ENCODE measurements around the gene KLHL11. TPM values are rescaled to one million over a fixed set of nuclear protein-coding genes. Genes with fewer than 3 reads are reported as not detected.
"Not testable (repeated sequence)": the region's sequence is repeated elsewhere in the genome, so short reads cannot be mapped to it uniquely, and the experiment has no call there.

The KLHL11 gene
- total and polyA plus RNA-seq, 5 donors: 1.9 to 6.7 (median 5.3) TPM

DNA sequence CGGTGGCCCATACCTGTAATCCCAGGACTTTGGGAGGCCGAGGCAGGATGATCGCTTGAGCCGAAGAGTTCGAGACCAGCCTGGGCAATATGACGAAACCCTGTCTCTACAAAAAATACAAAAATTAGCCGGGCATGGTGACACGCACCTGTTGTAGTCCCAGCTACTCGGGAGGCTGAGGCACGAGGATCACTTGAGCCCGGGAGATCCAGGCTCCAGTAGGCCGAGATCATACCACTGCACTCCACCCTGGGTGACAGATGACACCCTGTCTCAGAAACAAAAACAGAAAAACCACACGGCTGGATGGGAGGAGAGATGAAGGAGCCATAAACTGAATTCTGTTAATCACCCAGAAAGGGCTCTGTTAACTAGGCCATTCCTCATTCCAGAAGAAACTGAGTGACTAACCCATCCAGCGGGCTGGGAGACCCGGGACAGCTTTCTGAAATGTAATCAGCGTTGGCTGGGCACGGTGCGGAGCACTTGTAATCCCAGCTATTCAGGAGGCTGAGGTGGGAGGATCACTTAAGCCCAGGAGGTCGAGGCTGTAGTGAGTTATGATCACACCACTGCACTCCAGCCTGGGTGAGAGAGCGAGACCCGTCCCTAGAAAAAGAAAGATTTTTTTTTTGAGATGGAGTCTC, 28.6 kb downstream of the KLHL11 start:
- 56% methylated on average over 21 of the region's 21 CpGs for WGBS
- no peaks in the 10 kb centered on the region for H3K27me3 ChIP-seq (ENCODE audit: control insufficient read depth, insufficient read depth)
- no peak for ATAC-seq
- intact Hi-C loops (cut with DNase I): no loop called here
- H3K4me3 ChIP-seq (ENCODE audit: low read length): peak overlapping the region; percentile 87
- no peaks in the 10 kb centered on the region for H3K4me1 ChIP-seq (ENCODE audit: control insufficient read depth, insufficient read depth, low read length)
- no peak for DNase-seq
- no peaks in the 10 kb centered on the region for H3K9me3 ChIP-seq (ENCODE audit: control insufficient read depth, low read length)
- no peak overlapping the region for H3K27ac ChIP-seq (ENCODE audit: low read length)

DNA sequence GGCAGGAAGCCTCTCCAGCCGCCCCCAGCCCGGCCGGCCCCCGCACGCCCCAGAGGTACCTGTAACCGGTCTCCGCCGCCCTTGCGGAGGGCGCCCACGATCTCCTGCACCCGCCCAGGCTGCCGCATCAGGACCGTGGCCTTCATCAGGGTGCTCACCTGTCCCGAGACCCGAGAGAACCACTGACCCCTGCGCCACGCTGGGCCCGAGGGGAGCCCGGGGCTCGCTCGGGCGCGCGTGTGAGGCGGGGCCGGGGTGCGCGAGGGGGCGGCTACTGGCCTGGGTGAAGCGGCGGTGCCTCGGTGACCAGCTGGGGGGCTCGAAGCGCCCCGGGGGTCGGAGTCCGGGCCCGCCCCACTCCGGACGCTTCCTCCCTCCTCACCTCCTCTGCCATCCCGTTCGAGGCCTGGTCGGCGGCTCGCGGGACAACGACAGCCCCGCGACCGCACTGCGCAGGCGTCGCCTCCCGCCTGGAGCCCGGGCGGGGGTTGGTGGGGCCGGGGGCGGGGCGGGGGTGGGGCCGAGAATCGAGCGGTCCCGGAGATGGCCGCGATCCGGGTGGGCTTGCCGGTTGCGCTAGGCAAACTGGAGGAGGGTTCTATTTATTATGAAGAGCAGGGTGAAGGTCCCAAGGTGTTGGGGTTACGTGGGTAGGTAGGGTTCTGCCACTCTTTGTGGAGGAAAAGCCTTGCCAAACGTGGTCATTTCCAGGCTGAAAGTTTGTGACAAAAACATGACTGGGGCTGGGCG, 29.2 kb downstream of the KLHL11 start, which contains the start of gene NT5C3B:
NT5C3B (minus strand) TSS at position 433 of the 750 bp plus-strand sequence; CDS start at position 394, 39 bp downstream.
- intact Hi-C loops (cut with DNase I): no loop called here
- H3K27me3 ChIP-seq (ENCODE audit: control insufficient read depth, insufficient read depth): no peaks in the 10 kb centered on the region
- WGBS: under 1% methylated on average over 72 of the region's 72 CpGs
- ATAC-seq (peak; percentile 94 to 96), DNase-seq (peak; percentile 70 to 89 (median 89))
- no peaks in the 10 kb centered on the region for H3K4me1 ChIP-seq (ENCODE audit: control insufficient read depth, insufficient read depth, low read length)
- no peaks in the 10 kb centered on the region for H3K9me3 ChIP-seq (ENCODE audit: control insufficient read depth, low read length)
- H3K27ac ChIP-seq (ENCODE audit: low read length): peak within 1 kb of the TSS; percentile 11
- peak within 1 kb of the TSS; percentile 87 for H3K4me3 ChIP-seq (ENCODE audit: low read length)

DNA sequence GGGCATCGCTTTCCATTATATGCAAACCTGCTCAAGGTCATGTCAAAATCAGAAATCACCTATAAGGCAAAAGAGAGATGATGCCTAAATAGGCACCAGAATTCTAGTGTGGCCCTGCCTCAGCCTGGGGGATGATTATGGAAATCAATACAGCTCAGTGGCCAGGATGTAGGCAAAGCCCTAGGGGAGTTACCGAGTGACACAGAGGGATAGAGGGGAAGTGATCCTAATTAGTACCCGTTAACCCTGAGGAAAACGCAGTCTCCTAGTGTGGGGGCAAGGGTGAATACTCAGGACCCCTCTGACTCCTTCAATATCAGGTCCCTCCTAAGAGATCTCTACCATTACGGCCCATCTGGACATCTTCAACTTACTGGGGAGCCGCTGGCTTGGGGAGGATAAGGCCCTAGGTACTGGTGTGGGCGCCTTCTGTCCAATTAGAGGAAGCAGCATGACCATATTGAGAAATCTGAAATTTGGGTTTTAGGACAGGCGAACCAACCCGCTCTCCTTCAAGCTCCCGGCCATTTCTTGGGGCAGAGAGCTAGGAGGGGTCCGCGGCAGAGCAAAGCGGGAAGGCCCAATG, 29.9 kb downstream of the KLHL11 start:
- WGBS: 12% methylated on average over 13 of the region's 13 CpGs
- no peaks in the 10 kb centered on the region for H3K27me3 ChIP-seq (ENCODE audit: control insufficient read depth, insufficient read depth)
- no peak overlapping the region for H3K27ac ChIP-seq (ENCODE audit: low read length)
- H3K4me3 ChIP-seq (ENCODE audit: low read length): peak overlapping the region; percentile 87
- intact Hi-C loops (cut with DNase I): no loop called here
- no peaks in the 10 kb centered on the region for H3K4me1 ChIP-seq (ENCODE audit: control insufficient read depth, insufficient read depth, low read length)
- DNase-seq: no peak
- peak; percentile 54 to 60 for ATAC-seq
- no peaks in the 10 kb centered on the region for H3K9me3 ChIP-seq (ENCODE audit: control insufficient read depth, low read length)

DNA sequence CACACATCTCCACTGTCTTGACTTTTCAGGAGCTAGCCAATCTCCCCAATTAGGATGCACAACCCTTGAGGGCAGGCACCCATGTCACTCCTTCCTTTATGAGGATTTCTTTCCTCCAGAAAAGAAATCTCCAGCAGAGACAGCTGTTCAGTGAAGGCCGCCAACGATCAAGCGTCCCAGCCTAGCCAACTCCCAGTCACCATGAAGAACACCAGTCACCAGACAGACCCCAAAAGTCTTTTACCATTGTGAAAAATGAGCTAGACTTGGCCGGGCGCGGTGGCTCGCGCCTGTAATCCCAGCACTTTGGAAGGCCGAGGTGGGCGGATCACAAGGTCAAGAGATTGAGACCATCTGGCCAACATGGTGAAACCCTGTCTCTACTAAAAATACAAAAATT, 35.3 kb downstream of the KLHL11 start:
- WGBS: 83% methylated on average over 10 of the region's 10 CpGs
- ATAC-seq; H3K9me3 ChIP-seq (ENCODE audit: control insufficient read depth, low read length); H3K4me3 ChIP-seq (ENCODE audit: low read length); H3K27me3 ChIP-seq (ENCODE audit: control insufficient read depth, insufficient read depth); DNase-seq; H3K4me1 ChIP-seq (ENCODE audit: control insufficient read depth, insufficient read depth, low read length); H3K27ac ChIP-seq (ENCODE audit: low read length); intact Hi-C loops (cut with DNase I): not testable (repeated sequence)

DNA sequence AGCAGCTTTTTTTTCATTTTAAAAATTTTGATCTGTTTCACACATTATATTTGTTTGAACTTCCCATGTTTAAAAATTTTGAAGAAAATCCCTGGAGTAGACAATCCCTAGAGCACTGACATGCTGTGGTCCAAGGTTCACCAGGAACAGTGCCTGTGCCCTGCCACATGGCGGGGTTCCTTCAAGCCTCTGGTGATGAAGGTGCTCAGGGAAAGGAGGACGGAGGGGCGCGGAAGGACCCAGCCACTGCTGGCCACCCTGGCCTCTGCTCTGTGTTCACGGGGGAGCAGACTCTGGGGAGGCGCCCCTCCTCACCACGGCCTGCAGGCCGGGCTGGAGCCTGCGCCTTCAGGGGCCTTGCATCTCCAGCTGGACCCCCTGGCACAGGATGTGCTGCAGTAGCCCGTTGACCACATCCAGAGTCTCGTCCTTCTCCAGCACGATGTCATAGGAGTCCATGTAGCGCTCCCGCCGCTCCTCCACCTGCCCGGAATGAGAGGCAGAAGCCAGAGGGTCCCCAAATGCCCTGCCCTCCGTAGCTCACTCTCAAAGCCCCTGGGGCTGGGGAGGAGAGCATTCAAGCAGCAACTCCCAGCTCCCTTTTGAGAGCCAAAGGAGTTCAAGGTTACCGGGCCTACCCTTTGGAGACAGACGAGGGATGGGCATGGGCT, 39.9 kb downstream of the KLHL11 start:
- WGBS: 90% methylated on average over 19 of the region's 19 CpGs
- H3K4me1 ChIP-seq (ENCODE audit: control insufficient read depth, insufficient read depth, low read length): no peaks in the 10 kb centered on the region
- no peak overlapping the region for H3K27ac ChIP-seq (ENCODE audit: low read length)
- peak in 1 of 2 donors; percentile 9 for ATAC-seq
- peak in 1 of 3 donors; percentile 10 for DNase-seq
- intact Hi-C loops (cut with DNase I): no loop called here
- H3K9me3 ChIP-seq (ENCODE audit: control insufficient read depth, low read length): no peaks in the 10 kb centered on the region
- H3K4me3 ChIP-seq (ENCODE audit: low read length): no peak overlapping the region
- H3K27me3 ChIP-seq (ENCODE audit: control insufficient read depth, insufficient read depth): no peaks in the 10 kb centered on the region

DNA sequence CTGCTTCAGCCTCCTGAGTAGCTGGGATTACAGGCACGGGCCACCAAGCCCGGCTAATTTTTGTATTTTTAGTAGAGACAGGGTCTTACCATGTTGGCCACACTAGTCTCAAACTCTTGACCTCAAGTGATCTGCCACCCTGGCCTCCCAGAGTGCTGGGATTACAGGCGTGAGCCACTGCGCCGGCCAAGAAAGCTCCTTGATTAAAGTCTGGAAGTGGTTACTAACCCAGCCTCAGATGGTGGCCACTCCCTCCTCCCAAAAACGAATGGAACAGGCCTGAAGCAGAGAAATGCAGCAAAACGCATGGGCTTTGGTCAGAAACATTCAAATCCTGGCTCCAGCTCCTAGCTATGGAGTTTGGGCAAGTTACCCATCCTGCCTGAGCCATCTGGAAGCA, 41.1 kb downstream of the KLHL11 start:
- no peak for ATAC-seq
- Histone ChIP-seq H3K4me3 (ENCODE audit: low read length) (no peak overlapping the region), H3K9me3 (ENCODE audit: control insufficient read depth, low read length) (no peaks in the 10 kb centered on the region), H3K27ac (ENCODE audit: low read length) (no peak overlapping the region), H3K27me3 (ENCODE audit: control insufficient read depth, insufficient read depth) (no peaks in the 10 kb centered on the region), H3K4me1 (ENCODE audit: control insufficient read depth, insufficient read depth, low read length) (no peaks in the 10 kb centered on the region)
- WGBS: 60% methylated on average over 7 of the region's 7 CpGs
- no peak for DNase-seq
- intact Hi-C loops (cut with DNase I): no loop called here

DNA sequence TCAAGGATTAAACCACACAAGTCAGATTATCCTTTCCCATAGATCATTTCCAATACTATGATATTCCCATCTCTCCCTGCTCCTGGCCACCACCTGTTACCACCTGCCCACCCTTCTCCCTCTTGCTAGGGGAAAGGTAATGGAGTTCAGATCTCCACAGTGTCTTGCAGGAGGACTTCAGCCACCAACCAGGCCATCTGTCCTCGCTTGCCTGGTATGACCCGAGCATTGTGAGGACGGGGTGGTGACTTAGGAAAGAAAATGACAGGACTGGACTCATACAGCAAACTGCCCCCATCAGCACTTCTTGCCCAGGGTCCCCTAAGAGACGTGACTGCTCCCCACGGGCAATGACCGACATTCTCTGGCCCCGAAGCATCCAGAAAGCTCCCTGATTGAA, 41.6 kb downstream of the KLHL11 start:
- no peak overlapping the region for H3K4me3 ChIP-seq (ENCODE audit: low read length)
- H3K4me1 ChIP-seq (ENCODE audit: control insufficient read depth, insufficient read depth, low read length): no peaks in the 10 kb centered on the region
- no peak for DNase-seq
- intact Hi-C loops (cut with DNase I): no loop called here
- no peaks in the 10 kb centered on the region for H3K9me3 ChIP-seq (ENCODE audit: control insufficient read depth, low read length)
- no peaks in the 10 kb centered on the region for H3K27me3 ChIP-seq (ENCODE audit: control insufficient read depth, insufficient read depth)
- no peak overlapping the region for H3K27ac ChIP-seq (ENCODE audit: low read length)
- WGBS: 84% methylated on average over 7 of the region's 7 CpGs
- ATAC-seq: no peak

DNA sequence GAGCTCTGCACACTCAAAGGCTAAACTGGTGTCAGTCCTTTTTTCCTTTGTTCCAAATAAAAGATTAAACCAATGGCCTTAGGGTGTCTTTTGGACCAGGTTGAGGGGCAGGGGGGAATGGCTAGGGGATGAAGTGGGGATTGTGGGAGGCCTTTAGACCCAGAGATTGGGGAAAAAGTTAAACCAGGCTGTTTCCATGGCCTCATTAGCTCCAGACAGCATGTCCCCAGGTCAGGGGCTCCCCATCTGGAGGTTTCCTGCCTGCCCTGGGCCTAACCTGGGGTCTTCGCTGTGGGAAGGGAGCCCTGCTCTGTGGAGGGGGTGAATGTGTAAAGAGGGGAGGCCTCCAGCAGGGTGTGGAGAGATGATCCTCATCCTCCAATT, 42.1 kb downstream of the KLHL11 start:
- DNase-seq (no peak), ATAC-seq (no peak)
- Histone ChIP-seq H3K4me1 (ENCODE audit: control insufficient read depth, insufficient read depth, low read length) (no peaks in the 10 kb centered on the region), H3K27me3 (ENCODE audit: control insufficient read depth, insufficient read depth) (no peaks in the 10 kb centered on the region), H3K27ac (ENCODE audit: low read length) (no peak overlapping the region), H3K4me3 (ENCODE audit: low read length) (no peak overlapping the region), H3K9me3 (ENCODE audit: control insufficient read depth, low read length) (no peaks in the 10 kb centered on the region)
- WGBS: 97% methylated on average over 1 of the region's 1 CpG
- intact Hi-C loops (cut with DNase I): no loop called here

DNA sequence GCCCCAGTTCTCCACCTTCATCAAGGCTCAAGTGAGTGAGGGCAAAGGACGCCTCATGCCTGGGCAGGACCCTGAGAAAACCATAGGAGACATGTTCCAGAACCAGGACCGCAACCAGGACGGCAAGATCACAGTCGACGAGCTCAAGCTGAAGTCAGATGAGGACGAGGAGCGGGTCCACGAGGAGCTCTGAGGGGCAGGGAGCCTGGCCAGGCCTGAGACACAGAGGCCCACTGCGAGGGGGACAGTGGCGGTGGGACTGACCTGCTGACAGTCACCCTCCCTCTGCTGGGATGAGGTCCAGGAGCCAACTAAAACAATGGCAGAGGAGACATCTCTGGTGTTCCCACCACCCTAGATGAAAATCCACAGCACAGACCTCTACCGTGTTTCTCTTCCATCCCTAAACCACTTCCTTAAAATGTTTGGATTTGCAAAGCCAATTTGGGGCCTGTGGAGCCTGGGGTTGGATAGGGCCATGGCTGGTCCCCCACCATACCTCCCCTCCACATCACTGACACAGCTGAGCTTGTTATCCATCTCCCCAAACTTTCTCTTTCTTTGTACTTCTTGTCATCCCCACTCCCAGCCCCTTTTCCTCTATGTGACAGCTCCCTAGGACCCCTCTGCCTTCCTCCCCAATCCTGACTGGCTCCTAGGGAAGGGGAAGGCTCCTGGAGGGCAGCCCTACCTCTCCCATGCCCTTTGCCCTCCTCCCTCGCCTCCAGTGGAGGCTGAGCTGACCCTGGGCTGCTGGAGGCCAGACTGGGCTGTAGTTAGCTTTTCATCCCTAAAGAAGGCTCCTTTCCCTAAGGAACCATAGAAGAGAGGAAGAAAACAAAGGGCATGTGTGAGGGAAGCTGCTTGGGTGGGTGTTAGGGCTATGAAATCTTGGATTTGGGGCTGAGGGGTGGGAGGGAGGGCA, 42.7 kb downstream of the KLHL11 start:
- no peaks in the 10 kb centered on the region for H3K9me3 ChIP-seq (ENCODE audit: control insufficient read depth, low read length)
- no peak overlapping the region for H3K4me3 ChIP-seq (ENCODE audit: low read length)
- WGBS: 72% methylated on average over 12 of the region's 12 CpGs
- no peak for ATAC-seq
- DNase-seq: no peak
- no peaks in the 10 kb centered on the region for H3K4me1 ChIP-seq (ENCODE audit: control insufficient read depth, insufficient read depth, low read length)
- no peak overlapping the region for H3K27ac ChIP-seq (ENCODE audit: low read length)
- intact Hi-C loops (cut with DNase I): no loop called here
- no peaks in the 10 kb centered on the region for H3K27me3 ChIP-seq (ENCODE audit: control insufficient read depth, insufficient read depth)

DNA sequence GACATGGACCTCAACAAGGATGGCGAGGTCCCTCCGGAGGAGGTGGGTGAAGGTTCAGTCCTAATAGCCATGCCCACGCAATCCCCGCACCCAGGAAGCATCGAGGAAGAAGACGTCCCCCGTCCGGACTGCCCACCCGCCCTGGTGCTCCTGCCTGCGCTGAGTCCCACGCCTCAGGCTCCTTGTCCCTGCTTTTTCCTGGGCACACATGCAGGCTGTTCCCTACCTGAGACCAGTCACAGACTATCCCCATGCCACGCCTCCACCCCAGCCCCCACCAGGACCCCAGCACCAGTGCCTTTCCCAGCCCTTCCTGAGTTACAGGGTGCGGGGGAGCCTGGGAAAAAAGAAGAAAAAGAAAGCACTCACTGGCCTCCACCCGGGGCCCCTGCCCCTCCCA, 43.4 kb downstream of the KLHL11 start:
- no peaks in the 10 kb centered on the region for H3K4me1 ChIP-seq (ENCODE audit: control insufficient read depth, insufficient read depth, low read length)
- intact Hi-C loops (cut with DNase I): no loop called here
- ATAC-seq: no peak
- H3K27me3 ChIP-seq (ENCODE audit: control insufficient read depth, insufficient read depth): no peaks in the 10 kb centered on the region
- H3K27ac ChIP-seq (ENCODE audit: low read length): no peak overlapping the region
- no peak for DNase-seq
- H3K9me3 ChIP-seq (ENCODE audit: control insufficient read depth, low read length): no peaks in the 10 kb centered on the region
- no peak overlapping the region for H3K4me3 ChIP-seq (ENCODE audit: low read length)
- 86% methylated on average over 14 of the region's 14 CpGs for WGBS

All from right cardiac atrium (tissue), 5 donors.